Fibroblast of lung (primary cell): ENCODE results near the gene DTX1. TPM values are rescaled to one million over a fixed set of nuclear protein-coding genes. Genes with fewer than 3 reads are reported as not detected.

Source experiments
- DNase-seq, 2 donors: peaks; one replicate each; pipeline versions ENCODE4 v3.0.0 to v3.0.0-alpha.2; 2010; ENCODE audit warnings: low read depth in 2 of 2
- H2AFZ ChIP-seq: 2 replicates; pipeline ENCODE4 v1.5.1; 2012; ENCODE audit warnings: low read length, control low read depth, inconsistent platforms
- H3K27ac ChIP-seq: 2 replicates; pipeline ENCODE4 v1.5.1; 2011; ENCODE audit warnings: low read length, control low read depth; ENCODE audit not compliant: insufficient read depth
- H3K27me3 ChIP-seq: 2 replicates; pipeline ENCODE4 v1.5.1; 2011; ENCODE audit warnings: mild to moderate bottlenecking, low read length; ENCODE audit not compliant: control insufficient read depth, insufficient read depth
- H3K36me3 ChIP-seq: 2 replicates; pipeline ENCODE4 v1.5.1; 2011; ENCODE audit warnings: low read length; ENCODE audit not compliant: control insufficient read depth, insufficient read depth
- H3K4me1 ChIP-seq: 2 replicates; pipeline ENCODE4 v1.5.1; 2011; ENCODE audit warnings: low read length; ENCODE audit not compliant: control insufficient read depth, insufficient read depth; ENCODE audit errors: extremely low read depth
- H3K4me2 ChIP-seq: 2 replicates; pipeline ENCODE4 v1.5.1; 2011; ENCODE audit warnings: low read length, control low read depth; ENCODE audit not compliant: insufficient read depth; ENCODE audit errors: extremely low read depth
- H3K4me3 ChIP-seq, 4 experiments: fragments of 200-600 bp in 1 of 4; sonication (generic) in 1 of 4; replicated peaks in 1 of 4; 2 replicates each; pipeline ENCODE4 v1.5.1; 2011 to 2016; ENCODE audit warnings: low read length in 4 of 4, low read depth in 3 of 4, mild to moderate bottlenecking in 3 of 4, control low read depth in 2 of 4, inconsistent platforms in 1 of 4, mixed read lengths in 1 of 4; ENCODE audit not compliant: insufficient read depth in 1 of 4; ENCODE audit errors: control extremely low read depth in 1 of 4
- H3K79me2 ChIP-seq: 2 replicates; pipeline ENCODE4 v1.5.1; 2012; ENCODE audit warnings: mild to moderate bottlenecking, low read length, inconsistent platforms; ENCODE audit not compliant: control insufficient read depth, insufficient read depth
- H3K9ac ChIP-seq: 2 replicates; pipeline ENCODE4 v1.5.1; 2011; ENCODE audit warnings: mild to moderate bottlenecking, low read length, control low read depth; ENCODE audit not compliant: insufficient read depth
- H3K9me3 ChIP-seq: 2 replicates; pipeline ENCODE4 v1.5.1; 2012; ENCODE audit warnings: low read depth, low read length; ENCODE audit not compliant: control insufficient read depth, insufficient read depth
- H4K20me1 ChIP-seq: 2 replicates; pipeline ENCODE4 v1.5.1; 2011; ENCODE audit warnings: low read length; ENCODE audit not compliant: control insufficient read depth, insufficient read depth; ENCODE audit errors: extremely low read depth
- CTCF ChIP-seq, 2 donors: IDR thresholded peaks in 1 of 2; conservative IDR thresholded peaks in 1 of 2; 1 replicate in 1 of 2; 2 replicates in 1 of 2; pipeline ENCODE4 v1.5.1; 2011 to 2012; ENCODE audit warnings: low read length in 2 of 2, control low read depth in 1 of 2, inconsistent platforms in 1 of 2, low read depth in 1 of 2, mild to moderate bottlenecking in 1 of 2
- EZH2 ChIP-seq: IDR thresholded peaks from 2 replicates; pipeline ENCODE4 v1.5.1; 2012; ENCODE audit warnings: low read length, control low read depth, mild to moderate bottlenecking; ENCODE audit errors: missing control alignments
- polyA plus RNA-seq, 2 donors: library from polyadenylated mRNA; depleted of rRNA in 1 of 2; stranded (reverse) in 1 of 2; unstranded in 1 of 2; fragments of >200 nt; gene quantifications; 2 replicates each; pipeline ENCODE4 v1.2.1, GENCODE V29; 2011 to 2012; ENCODE audit warnings: missing spikeins in 1 of 2
- total RNA-seq: library from RNA; depleted of rRNA; stranded (reverse); fragments of >200 nt; gene quantifications from 2 replicates; pipeline ENCODE4 v1.2.1, GENCODE V29; 2014

The DTX1 gene
- total and polyA plus RNA-seq, 2 donors (not counting 1 experiment from before 2014, with no cell fraction given): not detected

GRCh38 chr12:113144806-113145205, 88.3 kb downstream of the DTX1 start:
- Histone ChIP-seq H3K4me1 (peaks cover 3% of the 10 kb centered on the region), H3K36me3 (no peaks in the 10 kb centered on the region), H3K4me2 (no peak overlapping the region), H3K9me3 (no peaks in the 10 kb centered on the region), H4K20me1 (no peaks in the 10 kb centered on the region), H3K9ac (no peak overlapping the region), H3K27ac (no peak overlapping the region), H3K27me3 (no peaks in the 10 kb centered on the region), H3K4me3 (no peak overlapping the region), H3K79me2 (no peaks in the 10 kb centered on the region), H2AFZ (no peak overlapping the region)
- DNase-seq: no peak
- TF ChIP-seq CTCF (conservative IDR thresholded peaks at IDR 0.05 in 1 of 2, IDR thresholded peaks at IDR 0.05 in 1 of 2; ENCODE audit: low read depth in 1 of 2, low read length in 2 of 2) (no peak), EZH2 (no peak)

GRCh38 chr12:113145720-113146551, 89.4 kb downstream of the DTX1 start:
- no peak overlapping the region for H3K27ac ChIP-seq
- peak in 1 of 2 donors; percentile 54 for DNase-seq
- H3K36me3 ChIP-seq: no peaks in the 10 kb centered on the region
- H3K4me3 ChIP-seq: no peak overlapping the region
- peaks cover 7% of the 10 kb centered on the region for H3K4me1 ChIP-seq
- no peaks in the 10 kb centered on the region for H4K20me1 ChIP-seq
- no peak overlapping the region for H3K9ac ChIP-seq
- no peaks in the 10 kb centered on the region for H3K79me2 ChIP-seq
- no peak overlapping the region for H3K4me2 ChIP-seq
- H3K27me3 ChIP-seq: no peaks in the 10 kb centered on the region
- no peak overlapping the region for H2AFZ ChIP-seq
- TF ChIP-seq EZH2 (no peak), CTCF (conservative IDR thresholded peaks at IDR 0.05 in 1 of 2, IDR thresholded peaks at IDR 0.05 in 1 of 2; ENCODE audit: low read depth in 1 of 2, low read length in 2 of 2) (no peak)
- no peaks in the 10 kb centered on the region for H3K9me3 ChIP-seq

GRCh38 chr12:113146999-113147398, 90.5 kb downstream of the DTX1 start:
- Histone ChIP-seq H3K27ac (no peak overlapping the region), H3K4me3 (no peak overlapping the region), H3K36me3 (no peaks in the 10 kb centered on the region), H4K20me1 (no peaks in the 10 kb centered on the region), H2AFZ (no peak overlapping the region), H3K9me3 (no peaks in the 10 kb centered on the region), H3K4me1 (peaks cover 7% of the 10 kb centered on the region), H3K4me2 (no peak overlapping the region), H3K9ac (no peak overlapping the region), H3K79me2 (no peaks in the 10 kb centered on the region), H3K27me3 (peaks cover 5% of the 10 kb centered on the region)
- no peak for DNase-seq
- no peak for TF ChIP-seq CTCF (conservative IDR thresholded peaks at IDR 0.05 in 1 of 2, IDR thresholded peaks at IDR 0.05 in 1 of 2; ENCODE audit: low read depth in 1 of 2, low read length in 2 of 2)
- no peak for TF ChIP-seq EZH2

Other genes with a start within 250 kb of the DTX1 start
- gene OAS1, start 149.8 kb upstream of the DTX1 start, total RNA-seq: 1.8 and 3.6 TPM in 2 replicates
- gene OAS1, start 149.8 kb upstream of the DTX1 start, polyA plus RNA-seq: 0.34 and 2.0 TPM in 2 replicates
- gene OAS3, start 118.3 kb upstream of the DTX1 start, total RNA-seq: 2.6 and 3.5 TPM in 2 replicates
- gene OAS3, start 118.3 kb upstream of the DTX1 start, polyA plus RNA-seq: 7.0 and 18.5 TPM in 2 replicates
- gene OAS2, start 78.2 kb upstream of the DTX1 start, total RNA-seq: 2.3 and 3.1 TPM in 2 replicates
- gene OAS2, start 78.2 kb upstream of the DTX1 start, polyA plus RNA-seq: 1.5 and 2.2 TPM in 2 replicates
- not detected in 2 replicates for gene RASAL1, start 79.0 kb downstream of the DTX1 start, total RNA-seq
- not detected in 2 replicates for gene RASAL1, start 79.0 kb downstream of the DTX1 start, polyA plus RNA-seq
- gene CFAP73, start 93.0 kb downstream of the DTX1 start, total RNA-seq: not detected in 2 replicates
- not detected in 2 replicates for gene CFAP73, start 93.0 kb downstream of the DTX1 start, polyA plus RNA-seq
- 23.6 and 25.9 TPM in 2 replicates for gene DDX54, start 128.7 kb downstream of the DTX1 start, total RNA-seq
- gene DDX54, start 128.7 kb downstream of the DTX1 start, polyA plus RNA-seq: 20.5 and 33.7 TPM in 2 replicates
- 11.6 and 11.8 TPM in 2 replicates for gene RITA1, start 129.0 kb downstream of the DTX1 start, total RNA-seq
- gene RITA1, start 129.0 kb downstream of the DTX1 start, polyA plus RNA-seq: 7.4 and 8.7 TPM in 2 replicates
- 10.8 and 17.2 TPM in 2 replicates for gene TPCN1, start 164.7 kb downstream of the DTX1 start, total RNA-seq
- 12.1 and 17.8 TPM in 2 replicates for gene TPCN1, start 164.7 kb downstream of the DTX1 start, polyA plus RNA-seq